Transverse colon (tissue), 4 donors: Measurements from ENCODE around the gene ZNF665.

Source experiments
- EP300 ChIP-seq: sonication (generic); formaldehyde crosslinking; IDR thresholded peaks from one replicate; pipeline ENCODE4 v1.6.1; 2017; ENCODE audit warnings: antibody characterized with exemption, low read depth
- POLR2A ChIP-seq: fragments of 450-650 bp; IDR thresholded peaks from one replicate; pipeline ENCODE4 v1.6.1; 2016; ENCODE audit warnings: antibody characterized with exemption, mild to moderate bottlenecking, moderate library complexity
- POLR2AphosphoS5 ChIP-seq, 3 donors: sonication (generic); formaldehyde crosslinking; IDR thresholded peaks; one replicate each; pipeline ENCODE4 v1.6.1; 2016; ENCODE audit warnings: antibody characterized with exemption in 3 of 3
- TF ChIP-seq, protein P1 (sequence below), 5 experiments: fragments of 200-600 bp in 3 of 5; fragments of 450-650 bp in 2 of 5; sonication (generic) in 3 of 5; IDR thresholded peaks; 1 replicate in 2 of 5; 2 replicates in 3 of 5; pipeline ENCODE4 v1.5.1; 2016 to 2017; ENCODE audit warnings: antibody characterized with exemption in 5 of 5, inconsistent platforms in 3 of 5, mild to moderate bottlenecking in 2 of 5, moderate library complexity in 1 of 5

- TF ChIP-seq, protein P1, sequence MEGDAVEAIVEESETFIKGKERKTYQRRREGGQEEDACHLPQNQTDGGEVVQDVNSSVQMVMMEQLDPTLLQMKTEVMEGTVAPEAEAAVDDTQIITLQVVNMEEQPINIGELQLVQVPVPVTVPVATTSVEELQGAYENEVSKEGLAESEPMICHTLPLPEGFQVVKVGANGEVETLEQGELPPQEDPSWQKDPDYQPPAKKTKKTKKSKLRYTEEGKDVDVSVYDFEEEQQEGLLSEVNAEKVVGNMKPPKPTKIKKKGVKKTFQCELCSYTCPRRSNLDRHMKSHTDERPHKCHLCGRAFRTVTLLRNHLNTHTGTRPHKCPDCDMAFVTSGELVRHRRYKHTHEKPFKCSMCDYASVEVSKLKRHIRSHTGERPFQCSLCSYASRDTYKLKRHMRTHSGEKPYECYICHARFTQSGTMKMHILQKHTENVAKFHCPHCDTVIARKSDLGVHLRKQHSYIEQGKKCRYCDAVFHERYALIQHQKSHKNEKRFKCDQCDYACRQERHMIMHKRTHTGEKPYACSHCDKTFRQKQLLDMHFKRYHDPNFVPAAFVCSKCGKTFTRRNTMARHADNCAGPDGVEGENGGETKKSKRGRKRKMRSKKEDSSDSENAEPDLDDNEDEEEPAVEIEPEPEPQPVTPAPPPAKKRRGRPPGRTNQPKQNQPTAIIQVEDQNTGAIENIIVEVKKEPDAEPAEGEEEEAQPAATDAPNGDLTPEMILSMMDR (IDR thresholded peaks at IDR 0.05), result no peak
- TF ChIP-seq POLR2A (no peak), POLR2AphosphoS5 (IDR thresholded peaks at IDR 0.05) (no peak), EP300 (no peak)
Measured at GRCh38 chr19:53224606-53225005, 31.4 kb upstream of the ZNF665 start.
